Neural cell (in vitro differentiated cells): ENCODE results near the gene CLSTN2.

ENCODE experiments used
- EP300 ChIP-seq: fragments of 450-650 bp; conservative IDR thresholded peaks from 2 replicates; pipeline ENCODE4 v1.6.1; 2014; ENCODE audit warnings: antibody characterized with exemption, mild to moderate bottlenecking, moderate library complexity; ENCODE audit not compliant: poor library complexity, severe bottlenecking
- EZH2 ChIP-seq: fragments of 200-600, 300-800 bp; shearing (Covaris generic), sonication (generic); IDR thresholded peaks from 2 replicates; pipeline ENCODE4 v1.6.1; 2014; ENCODE audit warnings: antibody characterized with exemption, low read length, borderline replicate concordance, mild to moderate bottlenecking; ENCODE audit not compliant: insufficient read depth, poor library complexity, severe bottlenecking
- RAD21 ChIP-seq: fragments of 450-650 bp; conservative IDR thresholded peaks from 2 replicates; pipeline ENCODE4 v1.6.1; 2014; ENCODE audit warnings: antibody characterized with exemption, mild to moderate bottlenecking, moderate library complexity
- TF ChIP-seq, protein P1 (sequence below): fragments of 450-650 bp; IDR thresholded peaks from 2 replicates; pipeline ENCODE4 v1.5.1; 2014; ENCODE audit warnings: antibody characterized with exemption, mild to moderate bottlenecking, moderate library complexity; ENCODE audit not compliant: poor library complexity, severe bottlenecking

DNA sequence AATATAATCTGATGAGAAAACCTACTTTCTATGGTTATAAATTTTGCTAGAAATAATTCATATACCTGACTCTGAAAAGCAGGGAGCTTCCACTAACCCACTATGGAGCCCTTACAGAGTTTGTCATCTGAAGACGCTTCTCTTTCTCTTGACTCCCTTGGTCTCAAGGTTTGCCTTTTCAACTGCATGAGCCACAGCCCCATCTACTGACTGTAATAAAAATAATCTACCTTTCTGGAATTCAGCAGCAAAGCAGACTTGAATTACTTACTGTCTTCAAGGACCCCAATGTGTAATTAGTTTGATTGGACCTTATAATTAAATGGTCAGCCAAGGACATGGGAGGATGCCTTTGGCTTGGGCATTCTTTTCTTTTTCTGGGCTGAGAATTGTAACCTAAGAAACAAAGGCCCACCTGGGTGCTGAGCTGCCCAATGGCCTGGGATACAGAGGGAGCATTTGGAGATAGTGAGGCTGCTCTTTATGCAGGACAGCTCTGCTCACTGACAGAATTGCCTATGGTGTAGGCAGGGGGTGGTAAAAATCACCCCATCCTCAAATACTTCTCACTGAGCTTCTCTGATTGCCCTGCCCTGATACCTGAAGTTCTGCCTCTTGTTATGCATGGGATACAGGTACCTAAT is 564.3 kb downstream of the CLSTN2 start:
- TF ChIP-seq EP300 (no peak), EZH2 (no peak), RAD21 (peak; percentile 82)
- TF ChIP-seq, protein P1, sequence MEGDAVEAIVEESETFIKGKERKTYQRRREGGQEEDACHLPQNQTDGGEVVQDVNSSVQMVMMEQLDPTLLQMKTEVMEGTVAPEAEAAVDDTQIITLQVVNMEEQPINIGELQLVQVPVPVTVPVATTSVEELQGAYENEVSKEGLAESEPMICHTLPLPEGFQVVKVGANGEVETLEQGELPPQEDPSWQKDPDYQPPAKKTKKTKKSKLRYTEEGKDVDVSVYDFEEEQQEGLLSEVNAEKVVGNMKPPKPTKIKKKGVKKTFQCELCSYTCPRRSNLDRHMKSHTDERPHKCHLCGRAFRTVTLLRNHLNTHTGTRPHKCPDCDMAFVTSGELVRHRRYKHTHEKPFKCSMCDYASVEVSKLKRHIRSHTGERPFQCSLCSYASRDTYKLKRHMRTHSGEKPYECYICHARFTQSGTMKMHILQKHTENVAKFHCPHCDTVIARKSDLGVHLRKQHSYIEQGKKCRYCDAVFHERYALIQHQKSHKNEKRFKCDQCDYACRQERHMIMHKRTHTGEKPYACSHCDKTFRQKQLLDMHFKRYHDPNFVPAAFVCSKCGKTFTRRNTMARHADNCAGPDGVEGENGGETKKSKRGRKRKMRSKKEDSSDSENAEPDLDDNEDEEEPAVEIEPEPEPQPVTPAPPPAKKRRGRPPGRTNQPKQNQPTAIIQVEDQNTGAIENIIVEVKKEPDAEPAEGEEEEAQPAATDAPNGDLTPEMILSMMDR = peak; percentile 73
